Mesothelial cell of epicardium (in vitro differentiated cells): ENCODE measurements around the gene PIP5K1C. TPM values are rescaled to one million over a fixed set of nuclear protein-coding genes. Genes with fewer than 3 reads are reported as not detected.

Source experiments
- DNase-seq, 2 experiments: peaks; one replicate each; pipeline ENCODE4 v3.0.0; 2021; ENCODE audit warnings: low spot score in 2 of 2; ENCODE audit not compliant: unreplicated experiment in 2 of 2
- H3K27ac Mint-ChIP-seq: 2 replicates; pipeline ENCODE4 v1.8.0; 2021; ENCODE audit warnings: mixed read lengths
- H3K27me3 Mint-ChIP-seq: 2 replicates; pipeline ENCODE4 v1.8.0; 2021; ENCODE audit warnings: low read depth, mixed read lengths
- H3K36me3 Mint-ChIP-seq: 2 replicates; pipeline ENCODE4 v1.8.0; 2021; ENCODE audit warnings: mixed read lengths
- H3K4me1 Mint-ChIP-seq: 2 replicates; pipeline ENCODE4 v1.8.0; 2021; ENCODE audit warnings: mixed read lengths
- H3K4me3 Mint-ChIP-seq: 2 replicates; pipeline ENCODE4 v1.8.0; 2021; ENCODE audit warnings: mild to moderate bottlenecking, moderate library complexity, mixed read lengths
- H3K9me3 Mint-ChIP-seq: 2 replicates; pipeline ENCODE4 v1.8.0; 2021; ENCODE audit warnings: mixed read lengths
- total RNA-seq: library from RNA; stranded (reverse); gene quantifications from 3 replicates; pipeline ENCODE4 v1.2.1, GENCODE V29; 2021
- TF ChIP-seq, protein P1 (sequence below): fragments of 200-600 bp; sonication (generic); IDR thresholded peaks from one replicate; pipeline ENCODE4 v1.5.0; 2021; ENCODE audit warnings: antibody characterized with exemption; ENCODE audit not compliant: unreplicated experiment

The PIP5K1C gene
- total RNA-seq, 1 donor from 2014 or later = 45.7 TPM

- TF ChIP-seq, protein P1, sequence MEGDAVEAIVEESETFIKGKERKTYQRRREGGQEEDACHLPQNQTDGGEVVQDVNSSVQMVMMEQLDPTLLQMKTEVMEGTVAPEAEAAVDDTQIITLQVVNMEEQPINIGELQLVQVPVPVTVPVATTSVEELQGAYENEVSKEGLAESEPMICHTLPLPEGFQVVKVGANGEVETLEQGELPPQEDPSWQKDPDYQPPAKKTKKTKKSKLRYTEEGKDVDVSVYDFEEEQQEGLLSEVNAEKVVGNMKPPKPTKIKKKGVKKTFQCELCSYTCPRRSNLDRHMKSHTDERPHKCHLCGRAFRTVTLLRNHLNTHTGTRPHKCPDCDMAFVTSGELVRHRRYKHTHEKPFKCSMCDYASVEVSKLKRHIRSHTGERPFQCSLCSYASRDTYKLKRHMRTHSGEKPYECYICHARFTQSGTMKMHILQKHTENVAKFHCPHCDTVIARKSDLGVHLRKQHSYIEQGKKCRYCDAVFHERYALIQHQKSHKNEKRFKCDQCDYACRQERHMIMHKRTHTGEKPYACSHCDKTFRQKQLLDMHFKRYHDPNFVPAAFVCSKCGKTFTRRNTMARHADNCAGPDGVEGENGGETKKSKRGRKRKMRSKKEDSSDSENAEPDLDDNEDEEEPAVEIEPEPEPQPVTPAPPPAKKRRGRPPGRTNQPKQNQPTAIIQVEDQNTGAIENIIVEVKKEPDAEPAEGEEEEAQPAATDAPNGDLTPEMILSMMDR = no peak
- Mint-ChIP-seq H3K27me3 (peaks cover 16% of the 10 kb centered on the region), H3K27ac (no peak overlapping the region)
Observed at GRCh38 chr19:3604987-3605343, 95.3 kb downstream of the PIP5K1C start.

GRCh38 chr19:3604227-3604986, 95.9 kb downstream of the PIP5K1C start:
- no peak for DNase-seq
- H3K4me3 Mint-ChIP-seq = no peak overlapping the region
- H3K36me3 Mint-ChIP-seq = no peaks in the 10 kb centered on the region
- no peaks in the 10 kb centered on the region for H3K9me3 Mint-ChIP-seq
- TF ChIP-seq, protein P1 = no peak
- H3K4me1 Mint-ChIP-seq = peaks cover 10% of the 10 kb centered on the region
- no peak overlapping the region for H3K27ac Mint-ChIP-seq
- H3K27me3 Mint-ChIP-seq = peaks cover 16% of the 10 kb centered on the region

More at GRCh38 chr19:3604987-3605343, 95.3 kb downstream of the PIP5K1C start:
- peaks cover 10% of the 10 kb centered on the region for H3K4me1 Mint-ChIP-seq
- H3K36me3 Mint-ChIP-seq = no peaks in the 10 kb centered on the region
- no peak overlapping the region for H3K4me3 Mint-ChIP-seq
- no peaks in the 10 kb centered on the region for H3K9me3 Mint-ChIP-seq
- no peak for DNase-seq

GRCh38 chr19:3603121-3603811, 97.0 kb downstream of the PIP5K1C start:
- H3K36me3 Mint-ChIP-seq = no peaks in the 10 kb centered on the region
- no peak overlapping the region for H3K4me3 Mint-ChIP-seq
- H3K4me1 Mint-ChIP-seq = peaks cover 10% of the 10 kb centered on the region
- peaks cover 16% of the 10 kb centered on the region for H3K27me3 Mint-ChIP-seq
- TF ChIP-seq, protein P1 = no peak
- no peak overlapping the region for H3K27ac Mint-ChIP-seq
- DNase-seq = no peak
- no peaks in the 10 kb centered on the region for H3K9me3 Mint-ChIP-seq

DNA sequence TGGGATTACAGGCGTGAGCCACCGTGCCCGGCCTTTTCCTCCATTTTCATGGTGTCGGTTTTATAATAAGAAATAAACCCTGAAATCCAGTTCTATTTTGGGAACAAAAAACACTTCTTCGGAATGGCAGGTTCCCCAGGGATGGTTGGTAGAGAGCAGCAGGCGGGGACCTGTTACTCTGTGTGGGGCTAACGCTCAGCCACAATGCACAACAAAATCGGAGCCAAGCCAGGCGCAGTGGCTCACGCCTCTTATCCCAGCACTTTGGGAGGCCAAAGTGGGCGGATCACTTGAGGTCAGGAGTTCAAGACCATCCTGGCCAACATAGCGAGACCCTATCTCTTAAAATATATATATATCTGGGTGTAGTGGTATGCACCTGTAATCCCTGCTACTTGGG, 99.2 kb downstream of the PIP5K1C start:
- no peak for DNase-seq
- H3K27ac Mint-ChIP-seq = no peak overlapping the region
- TF ChIP-seq, protein P1 = no peak
- H3K9me3 Mint-ChIP-seq = no peaks in the 10 kb centered on the region
- H3K4me3 Mint-ChIP-seq = no peak overlapping the region
- H3K27me3 Mint-ChIP-seq = peaks cover 2% of the 10 kb centered on the region
- no peaks in the 10 kb centered on the region for H3K36me3 Mint-ChIP-seq
- H3K4me1 Mint-ChIP-seq = no peaks in the 10 kb centered on the region

GRCh38 chr19:3599776-3600187, 100.5 kb downstream of the PIP5K1C start:
- H3K36me3 Mint-ChIP-seq = no peaks in the 10 kb centered on the region
- H3K4me3 Mint-ChIP-seq = no peak overlapping the region
- H3K27ac Mint-ChIP-seq = no peak overlapping the region
- DNase-seq = no peak
- no peaks in the 10 kb centered on the region for H3K4me1 Mint-ChIP-seq
- TF ChIP-seq, protein P1 = no peak
- no peaks in the 10 kb centered on the region for H3K9me3 Mint-ChIP-seq
- H3K27me3 Mint-ChIP-seq = peaks cover 5% of the 10 kb centered on the region
